Left kidney (tissue), 2 donors: Measurements from ENCODE around the gene GNPTAB. TPM values are rescaled to one million over a fixed set of nuclear protein-coding genes. Genes with fewer than 3 reads are reported as not detected.
A peak's percentile ranks its signal among the peaks of the same experiment; 100 is the strongest.

Experiments used
- DNase-seq: peaks from one replicate; pipeline ENCODE4 v3.0.0-alpha.2; 2013
- polyA plus RNA-seq: library from polyadenylated mRNA; unstranded; fragments of 120-200 nt; gene quantifications from one replicate; pipeline ENCODE4 v1.2.1, GENCODE V29; 2013; ENCODE audit not compliant: insufficient read length

GNPTAB gene
- polyA plus RNA-seq, 1 donor: 47.6 TPM

DNA sequence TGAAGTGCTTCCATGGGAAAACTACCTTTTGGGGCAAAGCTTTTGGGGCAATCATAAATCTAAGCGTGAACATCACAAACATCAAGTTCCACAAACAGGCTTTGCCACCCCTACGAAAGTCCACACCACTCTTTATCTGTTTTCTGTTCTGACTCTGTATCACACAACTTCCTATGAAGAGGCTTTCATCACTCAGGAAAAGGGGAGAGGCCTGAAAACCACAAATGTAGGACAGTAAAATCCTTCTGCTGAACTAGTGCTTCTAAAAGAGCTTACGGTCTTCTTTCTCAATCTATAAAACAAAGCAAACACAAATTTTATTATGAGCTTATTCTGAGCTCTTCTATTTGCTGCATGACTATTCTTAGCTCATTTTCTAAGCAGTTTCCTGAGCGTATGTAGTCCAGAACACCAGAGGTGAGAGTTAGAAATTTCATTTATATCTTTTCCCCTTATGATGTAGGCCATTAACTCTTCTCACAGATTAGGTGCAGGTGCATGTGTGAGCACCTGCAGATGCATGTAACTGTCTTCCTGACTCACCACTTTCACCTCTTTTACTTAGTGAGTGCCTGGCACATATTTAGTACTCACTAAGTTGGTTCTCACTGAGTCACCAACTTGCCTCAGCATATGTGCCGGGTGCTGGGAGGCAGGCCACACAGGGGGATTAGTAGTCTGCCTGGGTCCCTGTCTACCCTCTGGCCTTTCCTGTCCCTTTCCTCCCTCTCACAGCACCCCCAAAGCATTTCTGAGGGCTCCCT lies 58.6 kb downstream of the GNPTAB start:
- no peak for DNase-seq

DNA sequence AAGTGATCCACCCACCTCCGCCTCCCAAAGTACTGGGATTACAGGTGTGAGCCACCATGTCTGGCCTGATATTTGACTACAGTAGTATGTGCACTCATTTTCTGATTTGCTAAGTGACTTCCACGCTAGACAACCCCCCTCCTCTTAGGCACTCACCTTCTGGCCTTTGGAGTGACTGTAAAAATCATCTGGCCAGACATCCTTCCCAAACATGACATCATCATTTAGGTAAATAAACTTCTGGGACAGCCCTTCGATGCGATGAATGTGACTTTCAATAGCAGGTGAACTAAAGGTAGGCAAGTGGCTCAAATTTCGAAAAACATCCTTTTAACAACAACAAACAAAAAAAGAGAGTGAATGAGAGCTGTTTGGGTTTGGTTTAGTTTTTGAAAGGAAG lies 60.9 kb downstream of the GNPTAB start:
- no peak for DNase-seq

DNA sequence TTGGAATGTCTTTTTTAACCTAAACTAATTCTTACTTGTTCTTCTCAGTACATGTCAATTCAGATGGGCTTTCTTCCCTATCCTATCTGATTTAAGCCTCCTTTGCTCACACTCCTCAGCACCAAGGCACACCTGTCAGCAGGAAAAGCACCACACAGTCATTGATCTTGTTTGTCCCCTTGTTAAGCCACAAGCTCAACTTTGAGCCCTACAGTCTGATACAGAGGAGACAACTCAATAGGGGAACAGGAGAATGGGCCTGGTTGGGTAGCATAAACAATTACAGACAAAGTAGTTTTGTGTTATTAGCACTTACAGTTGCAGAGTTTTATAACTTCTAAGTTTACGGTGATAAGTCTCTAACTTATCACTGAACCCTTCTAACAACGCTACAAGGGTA lies 62.0 kb downstream of the GNPTAB start:
- no peak for DNase-seq

DNA sequence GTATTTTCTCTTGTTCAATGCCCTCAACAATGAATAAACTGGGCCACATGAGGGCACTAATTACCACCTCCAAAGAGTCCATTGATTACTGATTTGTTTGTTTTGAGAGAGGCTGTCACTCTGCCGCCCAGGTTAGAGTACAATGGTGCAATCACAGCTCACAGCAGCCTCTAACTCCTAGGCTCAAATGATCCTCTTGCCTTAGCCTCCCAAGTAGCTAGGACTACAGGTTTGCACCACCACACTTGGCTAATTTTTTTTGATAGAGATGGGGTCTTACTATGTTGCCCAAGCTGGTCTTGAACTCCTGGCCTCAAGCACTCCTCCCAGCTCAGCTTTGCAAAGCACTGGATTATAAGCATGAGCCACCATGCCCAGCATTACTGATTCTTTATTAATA lies 63.2 kb downstream of the GNPTAB start:
- no peak for DNase-seq

DNA sequence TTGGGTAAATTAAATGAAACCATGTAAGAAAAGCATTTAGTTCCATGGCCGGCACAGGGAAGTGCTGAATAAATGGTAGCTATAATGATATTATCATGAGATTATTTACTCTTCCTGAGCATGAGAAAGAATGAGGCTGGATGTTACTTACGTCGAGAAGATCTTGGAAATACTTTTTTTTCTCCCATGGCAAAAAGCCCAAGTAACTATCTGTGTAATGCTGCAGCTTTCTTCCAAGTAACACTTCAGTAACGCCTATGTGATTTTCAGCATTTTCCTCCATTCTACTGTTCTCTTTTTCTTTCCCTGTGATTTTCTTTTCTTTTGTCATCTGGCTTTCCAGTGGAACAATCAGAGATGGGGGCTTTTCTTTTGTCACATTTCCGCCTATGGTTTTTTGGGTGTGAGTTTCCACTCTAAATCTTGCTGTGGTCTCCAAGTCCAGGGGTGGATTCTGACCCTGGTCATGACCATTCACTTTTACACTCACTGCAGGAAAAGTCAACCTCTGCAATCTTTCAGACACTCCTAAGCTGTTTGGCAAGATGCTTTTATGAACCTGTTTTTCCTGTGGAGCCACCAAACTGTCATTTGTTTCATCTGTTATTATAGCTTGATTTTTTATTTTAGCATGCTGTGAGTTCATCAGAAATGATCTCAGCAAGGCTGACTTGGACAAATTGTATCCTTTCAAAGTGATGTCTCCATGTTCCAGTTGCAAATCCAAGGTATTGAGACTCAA lies 66.5 kb downstream of the GNPTAB start:
- DNase-seq: no peak

DNA sequence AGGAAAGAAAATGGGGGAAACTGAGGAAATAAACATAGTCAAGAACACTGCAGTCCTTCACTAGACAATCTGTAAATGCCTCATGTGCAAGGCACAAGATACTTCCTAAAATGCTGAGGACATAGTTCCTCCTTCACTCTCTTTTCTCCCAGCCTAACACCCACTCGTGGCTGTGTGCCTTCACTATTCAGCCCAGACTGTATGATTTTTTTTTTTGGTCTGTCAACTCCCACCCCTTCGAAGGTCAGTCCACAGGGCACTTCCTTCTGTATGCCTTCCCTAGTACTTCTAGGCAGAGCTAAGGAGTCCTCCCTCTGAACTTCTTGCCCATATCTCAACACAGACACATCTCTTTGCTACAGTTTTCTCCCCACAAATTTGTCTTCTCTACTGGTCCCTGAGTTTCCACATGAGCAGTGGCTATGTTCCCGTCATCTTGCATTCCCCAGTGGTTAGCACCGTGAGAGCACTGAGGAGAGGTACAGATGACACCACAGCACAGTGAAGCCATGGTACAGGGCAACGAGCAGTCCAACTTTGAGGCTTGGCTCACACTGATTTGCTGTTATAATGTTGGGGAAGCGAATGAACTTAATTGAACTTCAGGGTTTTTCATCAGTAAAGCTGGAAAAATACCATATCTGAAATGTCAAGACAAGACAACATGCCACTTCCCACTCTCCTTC lies 67.4 kb downstream of the GNPTAB start:
- DNase-seq: no peak

DNA sequence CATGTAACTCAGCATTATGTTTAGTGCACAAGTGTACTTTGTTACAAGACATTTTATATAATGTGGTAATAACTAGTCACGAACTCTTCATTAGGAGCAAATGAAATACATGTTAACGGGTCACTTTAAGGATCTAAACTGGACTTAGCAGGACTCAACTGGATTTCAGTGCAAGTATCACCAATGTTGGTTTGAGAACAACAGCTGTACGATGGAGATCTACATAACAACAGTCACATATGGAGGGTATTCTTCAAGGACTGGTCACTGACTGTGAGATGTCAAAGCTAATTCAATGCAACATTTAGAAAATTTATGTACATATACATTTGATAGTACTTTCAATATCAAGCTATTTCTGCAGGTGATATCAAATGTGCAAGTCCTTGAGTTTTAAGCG lies 69.0 kb downstream of the GNPTAB start:
- no peak for DNase-seq

DNA sequence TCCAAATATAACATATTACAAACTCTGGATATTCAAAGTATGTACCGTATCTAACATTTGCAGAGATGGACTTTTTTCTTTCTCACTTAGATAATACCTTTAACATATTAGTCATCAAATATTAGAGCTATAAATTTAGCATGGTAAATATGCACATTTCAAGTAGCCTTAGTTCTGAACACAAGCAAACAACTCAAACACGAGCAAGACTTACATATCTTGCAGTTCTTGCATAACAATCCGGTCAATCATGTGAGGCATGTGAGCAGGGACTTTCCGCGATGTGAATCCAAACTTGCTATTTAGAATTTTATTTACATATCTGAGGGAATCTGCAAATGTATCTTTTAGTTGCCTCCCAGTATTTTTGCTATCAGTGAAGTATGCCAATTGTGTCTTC lies 69.4 kb downstream of the GNPTAB start:
- DNase-seq: no peak

DNA sequence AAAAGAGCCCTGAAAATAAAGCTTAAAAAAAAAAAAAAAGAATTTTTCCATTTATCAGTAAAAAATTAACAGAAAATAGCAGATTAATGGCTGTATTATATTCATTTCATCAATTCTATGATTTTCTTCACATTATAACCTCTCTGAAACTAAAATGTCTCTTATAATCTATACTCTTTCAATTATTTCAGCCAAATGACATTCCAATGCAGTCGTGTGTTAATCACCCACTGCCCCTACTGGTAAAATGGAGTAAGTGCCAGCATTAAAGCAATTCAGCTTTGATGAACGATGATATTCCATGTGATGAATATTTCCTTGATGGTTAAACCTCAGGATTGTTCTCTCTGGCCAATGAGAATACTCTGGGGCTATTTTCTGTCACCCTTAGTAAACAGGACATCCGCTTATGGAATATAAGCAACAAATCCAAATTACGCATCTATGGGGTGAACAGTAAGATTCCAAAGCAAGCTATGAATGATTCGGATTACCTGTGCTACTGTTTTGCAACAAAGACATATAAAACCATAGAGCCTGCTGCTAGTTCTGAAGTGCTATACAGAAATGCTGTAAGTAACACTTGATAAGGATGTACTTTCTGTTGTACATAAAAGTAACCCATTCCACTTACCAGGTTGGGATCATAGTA lies 71.2 kb downstream of the GNPTAB start:
- DNase-seq: peak; percentile 22

DNA sequence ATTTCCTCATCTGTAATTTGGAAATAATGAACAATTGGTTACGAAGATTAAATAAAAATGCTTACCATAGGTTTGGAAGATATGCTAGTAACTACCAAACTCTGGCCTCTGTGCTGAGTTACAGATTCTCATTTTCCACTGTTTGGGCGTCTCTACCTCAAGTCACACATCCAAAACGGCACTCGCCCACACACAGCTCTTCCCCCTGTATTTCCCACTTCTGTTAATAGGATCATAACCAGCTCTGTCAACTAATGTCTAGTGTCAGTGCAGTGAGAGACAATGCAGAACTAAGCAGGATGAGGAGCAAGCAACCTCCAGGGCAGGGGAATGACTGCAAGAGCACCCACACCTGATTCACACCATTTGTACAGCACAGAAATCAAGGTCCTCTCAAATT lies 80.6 kb downstream of the GNPTAB start:
- DNase-seq: no peak

DNA sequence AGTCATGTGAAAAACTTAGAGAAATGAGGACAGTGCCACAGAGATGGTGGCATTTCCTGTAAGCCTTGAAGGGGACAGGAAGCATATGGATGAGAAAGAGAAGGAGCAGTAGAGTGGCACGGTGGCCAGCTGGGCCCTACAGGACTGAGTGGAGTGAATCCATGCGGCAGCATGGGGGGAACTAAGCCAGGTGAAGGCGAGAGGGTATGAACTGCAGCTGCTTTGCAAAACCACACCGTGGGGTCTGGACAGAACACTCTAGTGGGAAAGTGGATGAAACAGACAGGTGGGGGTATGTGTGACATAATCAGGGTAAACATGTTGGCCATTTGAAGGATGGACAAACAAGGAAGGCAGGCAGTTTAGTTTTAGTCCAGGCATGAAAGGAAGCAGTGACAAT lies 81.1 kb downstream of the GNPTAB start:
- no peak for DNase-seq

DNA sequence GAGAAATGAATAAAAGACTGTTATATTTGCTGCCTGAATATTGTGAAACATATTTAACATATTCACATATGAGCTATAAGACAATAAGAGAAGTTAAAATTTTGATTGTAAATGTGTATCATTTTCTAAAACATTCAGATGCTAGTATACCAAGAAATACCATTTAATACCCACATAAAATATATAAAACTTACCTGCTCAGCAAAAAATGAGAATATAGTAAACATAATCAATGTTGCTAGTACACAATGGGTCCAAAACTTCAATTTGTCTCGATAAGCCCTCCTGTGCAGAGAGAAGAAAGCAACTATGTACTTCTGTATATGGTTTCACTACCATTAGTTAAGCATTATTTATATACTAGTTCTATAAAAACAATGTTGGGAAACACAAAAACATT lies 81.9 kb downstream of the GNPTAB start:
- no peak for DNase-seq

DNA sequence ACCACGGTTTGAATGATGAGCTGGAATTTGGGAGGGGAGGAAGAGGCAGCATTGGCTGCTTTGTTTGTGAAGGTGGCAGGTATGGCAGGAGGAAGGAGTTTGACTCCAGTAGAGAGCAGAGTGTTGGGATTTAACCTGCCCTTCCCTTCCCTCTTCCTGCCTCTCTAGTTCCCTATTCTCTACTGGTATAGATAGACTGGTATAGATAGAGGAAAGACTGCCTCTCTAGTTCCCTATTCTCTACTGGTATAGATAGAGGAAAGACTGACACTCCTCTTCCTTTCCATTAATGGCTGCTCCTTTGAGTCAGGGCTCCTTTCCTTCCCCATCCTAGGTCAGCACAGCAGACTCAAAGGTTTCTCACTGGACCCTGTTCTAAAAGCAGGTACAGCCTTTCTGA lies 83.1 kb downstream of the GNPTAB start:
- no peak for DNase-seq

DNA sequence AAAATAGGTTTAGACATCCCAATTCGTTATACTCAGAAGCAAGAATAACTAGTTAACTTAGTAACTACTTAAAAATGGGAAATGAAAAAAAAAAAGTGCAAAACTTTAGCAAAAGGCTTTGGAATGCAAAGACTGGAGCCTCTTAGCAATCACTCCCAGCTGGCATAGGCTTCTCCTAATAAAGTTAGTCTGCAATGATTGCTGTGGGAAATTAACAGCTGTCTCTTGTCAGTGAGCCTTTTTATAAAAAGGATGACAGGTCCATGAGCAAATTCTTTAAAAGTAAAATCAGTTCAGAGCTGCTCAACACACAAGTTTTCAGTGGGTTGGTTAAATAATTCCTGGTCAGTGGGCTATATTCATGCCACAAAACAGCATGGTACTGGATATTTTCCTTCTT lies 84.1 kb downstream of the GNPTAB start:
- DNase-seq: peak; percentile 5

DNA sequence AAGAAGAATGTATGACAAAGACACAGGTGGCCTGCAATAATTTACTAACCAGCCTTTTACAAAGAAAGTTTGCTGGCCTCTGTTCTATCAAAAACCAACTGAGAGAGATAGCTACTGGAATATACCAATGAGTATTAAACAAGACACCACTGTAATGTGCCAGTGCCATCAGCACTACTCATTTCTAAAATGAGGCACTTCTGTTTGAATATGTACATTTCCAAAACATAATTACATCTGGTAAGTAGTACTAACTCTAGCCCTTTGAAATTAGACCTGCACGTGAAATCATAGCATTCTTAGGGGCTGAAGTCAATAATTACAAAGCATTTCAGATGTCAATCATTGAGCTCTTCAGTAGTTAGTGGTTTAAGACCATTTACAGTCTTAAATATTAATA lies 84.6 kb downstream of the GNPTAB start:
- DNase-seq: no peak

DNA sequence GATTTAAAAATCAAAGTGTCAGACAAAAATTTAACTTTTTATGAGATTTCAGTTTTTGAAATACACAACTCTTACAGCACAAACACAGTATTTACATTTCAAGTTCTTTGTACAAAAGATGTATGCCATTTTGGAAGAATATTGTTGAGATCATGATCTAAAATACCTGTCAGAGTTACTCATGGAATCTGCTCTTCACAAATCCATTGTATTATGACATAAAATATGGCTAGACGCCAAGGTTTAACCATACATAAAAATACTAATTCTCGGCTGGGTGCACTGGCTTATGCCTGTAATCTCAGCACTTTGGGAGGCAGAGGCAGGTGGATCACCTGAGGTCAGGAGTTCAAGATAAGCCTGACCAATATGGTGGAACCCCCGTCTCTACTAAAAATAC lies 85.3 kb downstream of the GNPTAB start:
- DNase-seq: no peak

DNA sequence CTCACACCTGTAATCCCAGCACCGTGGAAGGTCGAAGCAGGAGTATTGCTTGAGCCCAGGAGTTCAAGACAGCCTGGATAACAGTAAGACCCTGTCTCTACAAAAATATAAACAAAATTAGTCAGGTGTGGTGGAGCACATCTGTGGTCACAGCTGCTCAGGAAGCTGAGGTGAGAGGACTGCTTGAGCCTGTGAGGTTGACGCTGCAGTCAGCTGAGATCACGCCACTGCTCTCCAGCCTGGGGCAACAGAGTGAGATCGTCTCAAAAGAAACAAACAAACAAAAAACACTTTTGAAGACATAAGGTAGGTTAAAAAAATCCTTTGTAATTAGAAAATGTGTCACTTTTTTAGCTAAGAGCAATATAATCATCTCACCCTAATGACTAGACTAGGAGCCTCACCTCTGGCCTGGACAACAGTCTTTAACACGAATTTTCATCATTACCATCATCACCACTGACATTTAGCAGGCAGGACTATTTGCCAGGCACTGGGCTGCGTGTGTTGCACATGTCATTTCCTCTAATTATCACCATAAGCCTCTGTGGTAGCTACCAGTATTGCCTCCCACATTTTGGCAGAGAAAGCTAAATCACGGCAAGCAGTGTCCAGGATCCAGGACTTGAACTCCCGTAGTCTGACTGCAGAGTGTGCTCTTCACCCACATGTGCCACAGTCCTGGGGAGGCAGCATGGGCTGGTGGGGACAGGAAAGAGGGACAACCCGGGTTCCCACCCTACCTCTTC lies 86.9 kb downstream of the GNPTAB start:
- DNase-seq: no peak

DNA sequence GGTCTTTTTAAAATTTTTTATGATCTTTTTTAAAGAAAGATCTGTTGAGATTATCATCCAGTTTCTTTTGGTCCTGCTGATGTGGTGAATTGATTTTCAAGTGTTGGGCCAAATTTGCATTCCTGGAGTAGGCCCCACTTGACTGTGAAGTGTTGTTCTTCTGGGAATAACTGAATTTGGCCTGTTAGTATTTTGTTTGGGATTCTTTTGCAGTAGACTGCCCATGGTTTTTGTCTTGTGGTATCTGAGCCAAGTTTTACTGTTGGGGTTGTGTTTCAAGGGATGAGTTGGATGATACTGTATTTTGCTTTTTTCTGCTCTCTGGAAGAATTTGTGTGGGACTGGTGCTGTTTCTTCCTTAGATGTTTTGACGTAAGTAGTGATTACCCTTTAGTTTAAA lies 87.5 kb downstream of the GNPTAB start:
- DNase-seq: no peak

DNA sequence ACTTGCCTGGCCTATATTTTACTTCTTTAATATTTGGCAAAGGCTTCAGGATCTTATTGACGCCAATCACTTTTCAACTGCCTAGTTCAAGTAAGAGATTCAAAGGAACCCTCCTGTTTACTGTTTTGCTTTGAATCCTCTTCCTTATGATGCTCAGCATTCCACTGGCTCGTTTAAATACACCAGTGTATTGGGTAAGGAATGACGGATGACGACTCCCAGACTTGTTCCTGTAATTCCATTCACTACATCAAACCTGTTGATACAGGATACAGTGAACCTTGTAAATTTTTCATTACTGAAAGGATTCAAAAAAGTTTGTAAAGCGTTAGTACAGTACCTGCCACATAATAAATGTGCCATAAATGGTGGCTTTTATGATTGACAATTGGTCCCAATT lies 89.8 kb downstream of the GNPTAB start:
- no peak for DNase-seq

DNA sequence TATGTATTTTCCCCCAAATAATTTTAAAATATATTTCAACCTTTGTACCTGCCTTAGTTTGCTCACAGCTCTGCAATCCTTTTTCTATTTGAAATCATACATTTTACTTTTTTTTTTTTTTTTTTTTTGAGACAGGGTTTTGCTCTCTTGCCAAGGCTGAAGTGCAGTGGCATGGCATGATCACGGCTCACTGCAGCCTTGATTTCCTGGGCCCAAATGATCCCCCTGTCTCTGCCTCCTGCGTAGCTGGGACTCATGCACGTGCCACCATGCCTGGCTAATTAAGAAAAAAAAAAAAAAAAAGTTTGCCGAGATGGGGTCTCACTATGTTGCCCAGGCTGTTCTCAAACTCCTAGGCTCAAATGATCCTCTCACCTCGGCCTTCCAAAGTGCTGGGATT lies 90.2 kb downstream of the GNPTAB start:
- DNase-seq: no peak

DNA sequence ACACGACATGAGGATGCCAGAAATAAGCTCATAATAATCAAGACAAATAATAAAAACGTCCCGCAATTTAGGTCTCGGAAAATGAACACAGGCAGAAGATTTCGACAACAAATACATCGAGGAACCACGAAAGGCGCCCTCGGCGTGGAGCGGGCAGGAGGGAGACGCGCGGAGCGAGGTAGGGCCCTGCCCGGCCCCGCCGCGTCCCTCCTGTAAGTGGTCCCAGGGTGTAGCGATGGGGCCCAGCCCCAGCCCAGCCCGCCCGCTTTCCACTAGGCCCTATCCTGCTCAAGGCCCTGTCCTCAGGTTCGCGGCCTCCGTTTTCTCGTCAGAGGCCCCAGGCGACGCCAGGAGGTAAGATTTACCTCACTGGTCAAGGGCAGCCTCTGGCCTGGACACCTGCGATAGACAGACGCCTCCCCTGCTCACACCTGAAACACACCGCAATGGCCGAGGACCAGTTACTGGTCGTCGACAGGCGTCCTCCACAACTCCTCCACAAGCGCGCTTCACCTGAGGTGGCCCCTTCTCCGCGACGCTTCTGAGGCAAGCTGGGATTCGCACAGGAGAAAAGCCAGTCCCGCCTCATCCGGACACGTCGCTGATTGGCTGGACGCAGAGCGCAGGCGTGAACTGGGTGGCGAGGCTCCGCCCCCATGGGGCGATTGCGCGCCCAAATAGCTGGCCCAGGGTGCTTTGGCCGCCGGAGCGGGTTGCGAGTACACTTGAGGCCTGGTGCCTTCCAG lies 91.7 kb downstream of the GNPTAB start, which contains the start of gene SYCP3:
TSS of gene SYCP3 (minus strand) at position 543 of the 746 bp plus-strand sequence. CDS start 1,527 bp downstream, outside the sequence.
- no peak for DNase-seq
